GM12878 (cell line): Measurements from ENCODE around the gene C1QTNF9. TPM values are rescaled to one million over a fixed set of nuclear protein-coding genes. Genes with fewer than 3 reads are reported as not detected.

Source experiments
- ATAC-seq: fragments of 200-7000 bp; cut with Tn5 transposase; 3 replicates; pipeline ENCODE4 v1.9.1; 2020; ENCODE audit warnings: mild to moderate bottlenecking, moderate library complexity
- BruUV-seq: library from RNA; stranded (reverse); fragments of 400-500 nt; replicated peaks from 2 replicates; lab custom pipeline; 2021; lab: Mats Ljungman, UMichigan
- CTCF ChIA-PET: fragments of 300-600 bp; sonication (Branson Sonifier 250); formaldehyde crosslinking; extraction: SDS; loops from one replicate; lab custom pipeline; 2021; ENCODE audit warnings: inconsistent platforms; lab: Yijun Ruan, JAX
- POLR2A ChIA-PET: fragments of 350-600 bp; formaldehyde crosslinking; extraction: SDS; loops from one replicate; lab custom pipeline; 2021; ENCODE audit warnings: inconsistent platforms; lab: Charles Lee
- RAD21 ChIA-PET: fragments of 300-600 bp; sonication (Branson Sonifier 250); formaldehyde crosslinking; loops from one replicate; lab custom pipeline; 2023; ENCODE audit warnings: antibody characterized with exemption; ENCODE audit not compliant: unreplicated experiment; lab: Charles Lee
- SMC1A ChIA-PET: fragments of 300-600 bp; sonication (Branson Sonifier 250); formaldehyde crosslinking; loops from one replicate; lab custom pipeline; 2023; ENCODE audit not compliant: unreplicated experiment, uncharacterized antibody; lab: Charles Lee
- DNase-seq: peaks from one replicate; pipeline ENCODE4 v3.0.0-alpha.2; 2011; ENCODE audit warnings: low read depth, low spot score
- FAIRE-seq: peaks from 3 replicates; lab custom pipeline; 2011; peaks lifted over from hg19 to GRCh38; lab: Jason Lieb, UNC
- H2AFZ ChIP-seq: 2 replicates; pipeline ENCODE4 v1.6.0; 2011; ENCODE audit warnings: low read depth, low read length, control low read depth; ENCODE audit not compliant: control insufficient read depth
- H3K27ac ChIP-seq: 2 replicates; pipeline ENCODE4 v1.5.1; 2011; ENCODE audit warnings: control low read depth; ENCODE audit not compliant: control insufficient read depth, insufficient read depth
- H3K27me3 ChIP-seq, 2 experiments: replicated peaks in 1 of 2; 2 replicates each; pipeline versions ENCODE4 v1.6.0 to v1.6.1; 2011; ENCODE audit warnings: low read length in 1 of 2; ENCODE audit not compliant: control insufficient read depth in 2 of 2, insufficient read depth in 2 of 2
- H3K36me3 ChIP-seq, 2 experiments: 2 replicates each; pipeline ENCODE4 v1.5.1; 2011; ENCODE audit warnings: low read length in 1 of 2; ENCODE audit not compliant: control insufficient read depth in 2 of 2, insufficient read depth in 2 of 2
- H3K4me1 ChIP-seq: 2 replicates; pipeline ENCODE4 v1.6.1; 2011; ENCODE audit warnings: mild to moderate bottlenecking, low read length, moderate library complexity, mixed read lengths; ENCODE audit not compliant: control insufficient read depth, insufficient read depth
- H3K4me2 ChIP-seq: 2 replicates; pipeline ENCODE4 v1.6.0; 2011; ENCODE audit warnings: control low read depth; ENCODE audit not compliant: control insufficient read depth, insufficient read depth
- H3K4me3 ChIP-seq: fragments of 200-600 bp; sonication (generic); 2 replicates; pipeline ENCODE4 v1.5.1; 2016
- H3K79me2 ChIP-seq: 2 replicates; pipeline ENCODE4 v1.6.0; 2011; ENCODE audit warnings: low read length; ENCODE audit not compliant: control insufficient read depth, insufficient read depth
- H3K9ac ChIP-seq: 2 replicates; pipeline ENCODE4 v1.8.0; 2011; ENCODE audit warnings: low read length, control low read depth, mixed read lengths; ENCODE audit not compliant: control insufficient read depth, insufficient read depth
- H3K9me3 ChIP-seq: replicated peaks from 3 replicates; pipeline ENCODE4 v1.5.1; 2011; ENCODE audit warnings: mild to moderate bottlenecking, low read length; ENCODE audit not compliant: control insufficient read depth, insufficient read depth
- H4K20me1 ChIP-seq: 2 replicates; pipeline ENCODE4 v1.6.0; 2011; ENCODE audit not compliant: control insufficient read depth, insufficient read depth
- ASH2L ChIP-seq: fragments of 300-600, 200-600 bp; sonication (generic); IDR thresholded peaks from 2 replicates; pipeline ENCODE4 v1.6.1; 2017; ENCODE audit warnings: low read depth, mild to moderate bottlenecking, borderline replicate concordance
- ATF7 ChIP-seq: fragments of 450-650 bp; IDR thresholded peaks from 2 replicates; pipeline ENCODE4 v1.6.1; 2016; ENCODE audit warnings: low read depth, mild to moderate bottlenecking
- CBFB ChIP-seq: IDR thresholded peaks from 2 replicates; pipeline ENCODE4 v1.6.1; 2016; ENCODE audit warnings: antibody characterized with exemption, low read depth
- CBX3 ChIP-seq: fragments of 200-600 bp; sonication (generic); IDR thresholded peaks from 2 replicates; pipeline ENCODE4 v1.6.1; 2016; ENCODE audit warnings: low read depth, borderline replicate concordance
- CREM ChIP-seq: IDR thresholded peaks from 2 replicates; pipeline ENCODE4 v1.6.1; 2014; ENCODE audit warnings: antibody characterized with exemption, low read depth
- ESRRA ChIP-seq: IDR thresholded peaks from 2 replicates; pipeline ENCODE4 v1.6.1; 2012; ENCODE audit warnings: mild to moderate bottlenecking, low read length, improper control_type of control experiment
- IKZF2 ChIP-seq, 2 experiments: fragments of 450-650 bp; IDR thresholded peaks; 2 replicates each; pipeline ENCODE4 v1.6.1; 2017; ENCODE audit warnings: mild to moderate bottlenecking in 2 of 2, moderate library complexity in 2 of 2
- LARP7 ChIP-seq: fragments of 450-650 bp; IDR thresholded peaks from 2 replicates; pipeline ENCODE4 v1.6.1; 2017; ENCODE audit warnings: mild to moderate bottlenecking
- MEF2A ChIP-seq: IDR thresholded peaks from 2 replicates; pipeline ENCODE4 v1.6.1; 2011; ENCODE audit warnings: low read depth, mild to moderate bottlenecking, low read length, moderate library complexity; ENCODE audit not compliant: insufficient read depth
- MTA2 ChIP-seq: fragments of 450-650 bp; IDR thresholded peaks from 2 replicates; pipeline ENCODE4 v1.6.1; 2016; ENCODE audit warnings: low read depth, mild to moderate bottlenecking, moderate library complexity
- MXI1 ChIP-seq: fragments of 150-350 bp; IDR thresholded peaks from 2 replicates; pipeline ENCODE4 v1.6.1; 2011; ENCODE audit warnings: low read depth, mild to moderate bottlenecking, inconsistent platforms, low read length, improper control_type of control experiment
- NRF1 ChIP-seq: conservative IDR thresholded peaks from 2 replicates; pipeline ENCODE4 v1.6.1; 2011; ENCODE audit warnings: mild to moderate bottlenecking, low read depth, low read length, improper control_type of control experiment
- SMARCA5 ChIP-seq: fragments of 450-650 bp; IDR thresholded peaks from 2 replicates; pipeline ENCODE4 v1.6.1; 2017; ENCODE audit warnings: mild to moderate bottlenecking
- SPI1 ChIP-seq: IDR thresholded peaks from 2 replicates; pipeline ENCODE4 v1.6.1; 2011; ENCODE audit warnings: low read depth, mild to moderate bottlenecking, low read length, moderate library complexity, borderline replicate concordance; ENCODE audit not compliant: insufficient read depth
- SRF ChIP-seq, 2 experiments: IDR thresholded peaks; 2 replicates each; pipeline ENCODE4 v1.6.1; 2011; ENCODE audit warnings: low read depth in 2 of 2, low read length in 2 of 2, mild to moderate bottlenecking in 1 of 2, moderate library complexity in 1 of 2
- TAF1 ChIP-seq: IDR thresholded peaks from 2 replicates; pipeline ENCODE4 v1.6.1; 2011; ENCODE audit warnings: mild to moderate bottlenecking, low read depth, low read length, borderline replicate concordance
- WGBS: methylation state at CpG from one replicate; pipeline ENCODE4 v1.1.6; 2016; ENCODE audit warnings: low lambda C conversion rate; ENCODE audit not compliant: insufficient replicate concordance, insufficient coverage; ENCODE audit errors: missing lambda C conversion rate; 5-methylcytosine and 5-hydroxymethylcytosine counted together
- in situ Hi-C: fragments of 300-500 bp; cut with MboI; formaldehyde crosslinking; loops from 9 replicates; pipeline ENCODE4 v1.14.3; 2018; ENCODE audit warnings: mixed read lengths
- intact Hi-C: fragments of 100-400 bp; cut with micrococcal nuclease; formaldehyde crosslinking; loops from one replicate; pipeline ENCODE4 v1.14.2; 2022; ENCODE audit not compliant: unreplicated experiment
- polyA plus RNA-seq, 11 experiments: library from polyadenylated mRNA; depleted of rRNA in 4 of 11; unstranded in 6 of 11; stranded (reverse) in 5 of 11; fragments of >200 nt; fragmentation: Nextera tagmentation in 4 of 11; fragmentation: Illumina TruSeq in 1 of 11; extraction: Ambion mirVana in 4 of 11; extraction: Trizol in 1 of 11; gene quantifications; 1 replicate in 1 of 11; 2 replicates in 10 of 11; pipeline versions ENCODE4 v1.2.1 to v1.2.3, GENCODE V29; 2011 to 2016; ENCODE audit warnings: inconsistent platforms in 2 of 11, missing spikeins in 2 of 11, low read depth in 1 of 11
- total RNA-seq, 4 experiments: library from RNA; depleted of rRNA in 3 of 4; stranded (reverse); fragments of >200 nt in 3 of 4; fragmentation: Illumina TruSeq in 1 of 4; extraction: Trizol in 1 of 4; gene quantifications; 2 replicates each; pipeline versions ENCODE4 v1.2.1 to v1.2.3, GENCODE V29; 2013 to 2021
- TF ChIP-seq, protein P1 (sequence below): fragments of 450-650 bp; IDR thresholded peaks from 2 replicates; pipeline ENCODE4 v1.6.1; 2017; ENCODE audit warnings: mild to moderate bottlenecking, moderate library complexity
- TF ChIP-seq, protein P2 (sequence below): fragments of 450-650 bp; IDR thresholded peaks from 2 replicates; pipeline ENCODE4 v1.6.1; 2016; ENCODE audit warnings: mild to moderate bottlenecking

Gene C1QTNF9
- total and polyA plus RNA-seq, 10 of the 15 experiments (the other 5 are each of a cell fraction or from before 2014, with no cell fraction given), result not detected

DNA sequence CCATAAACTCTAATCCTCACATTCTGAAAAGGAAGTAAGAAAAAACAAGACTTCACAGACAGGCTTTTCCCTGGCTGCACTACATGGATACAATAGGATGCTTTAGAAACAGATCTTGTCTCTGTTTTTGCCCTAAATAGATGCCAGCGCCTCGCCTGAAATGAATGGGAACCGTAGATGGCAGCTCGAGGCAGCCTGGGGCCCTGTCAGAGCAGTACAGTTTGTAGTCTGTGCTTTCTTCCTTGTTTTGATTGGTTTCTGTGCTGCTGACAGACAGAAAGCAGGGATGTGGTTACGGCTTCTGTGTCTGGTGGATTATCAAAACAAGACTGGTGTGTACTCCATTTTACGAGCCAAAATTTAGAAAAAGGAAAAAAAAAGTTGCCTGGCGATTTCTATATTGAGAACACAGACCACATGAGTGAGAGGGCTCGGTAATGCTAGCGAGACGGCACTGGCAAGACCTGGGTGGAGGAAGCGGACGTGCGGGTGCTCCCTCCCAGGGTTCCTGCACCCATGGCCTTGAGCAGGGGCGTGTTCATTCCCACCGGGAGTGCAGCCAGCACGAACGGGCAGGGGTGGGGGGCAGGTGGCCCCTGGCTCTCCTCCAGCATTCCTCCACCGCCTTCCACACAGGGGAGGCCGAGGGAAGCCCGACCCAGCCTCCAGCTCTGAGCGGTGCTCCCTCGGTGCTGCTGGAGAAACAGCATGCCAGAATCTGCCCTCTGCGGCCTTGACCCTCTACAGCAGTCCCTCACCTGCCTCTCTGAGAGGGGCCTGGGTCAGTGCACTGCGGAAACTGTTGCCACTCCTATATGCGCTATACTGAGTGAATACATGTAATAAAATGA lies 37.6 kb upstream of the C1QTNF9 start:
- H3K4me1 ChIP-seq, result peaks cover 55% of the 10 kb centered on the region
- peak overlapping the region; percentile 93 for H3K27ac ChIP-seq
- H3K4me2 ChIP-seq, result peak overlapping the region; percentile 82
- intact Hi-C loops, result loop anchor here (5.0 kb wide), 1 partner anchor 240 kb away; the partner anchor contains the start of gene PARP4
- ATAC-seq (peak; percentile 75), DNase-seq (peak; percentile 70), FAIRE-seq (no peak)
- WGBS, result 10% methylated on average over 25 of the region's 25 CpGs
- no TSS peak for BruUV-seq
- peak overlapping the region; percentile 60 for H3K4me3 ChIP-seq
- H3K36me3 ChIP-seq, result no peaks in the 10 kb centered on the region
- peaks cover 55% of the 10 kb centered on the region for H3K79me2 ChIP-seq
- no peaks in the 10 kb centered on the region for H3K27me3 ChIP-seq
- no peaks in the 10 kb centered on the region for H3K9me3 ChIP-seq
- H2AFZ ChIP-seq, result peak overlapping the region; percentile 71
- RAD21 ChIA-PET, result interaction anchor here (1.3 to 6.9 kb wide), 3 partner anchors 39 to 56 kb away, joined by 3 to 80 read pairs (median 13); no protein-coding TSS in a partner anchor
- peak overlapping the region; percentile 83 for H3K9ac ChIP-seq
- SMC1A ChIA-PET, result interaction anchor here (0.8 to 4.7 kb wide), 7 partner anchors 10 to 52 kb away, joined by 3 to 25 read pairs (median 5); no protein-coding TSS in a partner anchor
- CTCF ChIA-PET, result interaction anchor here (1.0 to 3.6 kb wide), 4 partner anchors 37 to 43 kb away, joined by 3 to 9 read pairs (median 6); no protein-coding TSS in a partner anchor
- POLR2A ChIA-PET, result interaction anchor here (0.6 kb wide), 2 partner anchors 40 to 266 kb away, joined by 4 read pairs; no protein-coding TSS in a partner anchor
- in situ Hi-C loops, result no loop called here
- H4K20me1 ChIP-seq, result no peaks in the 10 kb centered on the region
- TF ChIP-seq IKZF2 (IDR thresholded peaks at IDR 0.05) (peak; percentile 36 to 60; a peak in 3 of 4 replicates), ESRRA (no peak), ATF7 (no peak; the same call in 1 of the 2 replicates), SMARCA5 (0 out of 2 replicates have a peak, but pooled peaks have one; percentile 50), CREM (no peak), ASH2L (peak; percentile 57; the same call in 1 of the 2 replicates), NRF1 (no peak), MTA2 (no peak), SRF (IDR thresholded peaks at IDR 0.05; ENCODE audit: low read depth in 2 of 2, low read length in 2 of 2) (no peak), CBFB (peak; percentile 62), CBX3 (no peak), SPI1 (0 out of 2 replicates have a peak, but pooled peaks have one; percentile 7), MEF2A (0 out of 2 replicates have a peak, but pooled peaks have one; percentile 7), MXI1 (no peak), TAF1 (peak; percentile 56; the same call in 1 of the 2 replicates), LARP7 (peak; percentile 65)
- TF ChIP-seq, protein P1, sequence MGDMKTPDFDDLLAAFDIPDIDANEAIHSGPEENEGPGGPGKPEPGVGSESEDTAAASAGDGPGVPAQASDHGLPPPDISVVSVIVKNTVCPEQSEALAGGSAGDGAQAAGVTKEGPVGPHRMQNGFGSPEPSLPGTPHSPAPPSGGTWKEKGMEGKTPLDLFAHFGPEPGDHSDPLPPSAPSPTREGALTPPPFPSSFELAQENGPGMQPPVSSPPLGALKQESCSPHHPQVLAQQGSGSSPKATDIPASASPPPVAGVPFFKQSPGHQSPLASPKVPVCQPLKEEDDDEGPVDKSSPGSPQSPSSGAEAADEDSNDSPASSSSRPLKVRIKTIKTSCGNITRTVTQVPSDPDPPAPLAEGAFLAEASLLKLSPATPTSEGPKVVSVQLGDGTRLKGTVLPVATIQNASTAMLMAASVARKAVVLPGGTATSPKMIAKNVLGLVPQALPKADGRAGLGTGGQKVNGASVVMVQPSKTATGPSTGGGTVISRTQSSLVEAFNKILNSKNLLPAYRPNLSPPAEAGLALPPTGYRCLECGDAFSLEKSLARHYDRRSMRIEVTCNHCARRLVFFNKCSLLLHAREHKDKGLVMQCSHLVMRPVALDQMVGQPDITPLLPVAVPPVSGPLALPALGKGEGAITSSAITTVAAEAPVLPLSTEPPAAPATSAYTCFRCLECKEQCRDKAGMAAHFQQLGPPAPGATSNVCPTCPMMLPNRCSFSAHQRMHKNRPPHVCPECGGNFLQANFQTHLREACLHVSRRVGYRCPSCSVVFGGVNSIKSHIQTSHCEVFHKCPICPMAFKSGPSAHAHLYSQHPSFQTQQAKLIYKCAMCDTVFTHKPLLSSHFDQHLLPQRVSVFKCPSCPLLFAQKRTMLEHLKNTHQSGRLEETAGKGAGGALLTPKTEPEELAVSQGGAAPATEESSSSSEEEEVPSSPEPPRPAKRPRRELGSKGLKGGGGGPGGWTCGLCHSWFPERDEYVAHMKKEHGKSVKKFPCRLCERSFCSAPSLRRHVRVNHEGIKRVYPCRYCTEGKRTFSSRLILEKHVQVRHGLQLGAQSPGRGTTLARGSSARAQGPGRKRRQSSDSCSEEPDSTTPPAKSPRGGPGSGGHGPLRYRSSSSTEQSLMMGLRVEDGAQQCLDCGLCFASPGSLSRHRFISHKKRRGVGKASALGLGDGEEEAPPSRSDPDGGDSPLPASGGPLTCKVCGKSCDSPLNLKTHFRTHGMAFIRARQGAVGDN, result peak; percentile 78
- TF ChIP-seq, protein P2, sequence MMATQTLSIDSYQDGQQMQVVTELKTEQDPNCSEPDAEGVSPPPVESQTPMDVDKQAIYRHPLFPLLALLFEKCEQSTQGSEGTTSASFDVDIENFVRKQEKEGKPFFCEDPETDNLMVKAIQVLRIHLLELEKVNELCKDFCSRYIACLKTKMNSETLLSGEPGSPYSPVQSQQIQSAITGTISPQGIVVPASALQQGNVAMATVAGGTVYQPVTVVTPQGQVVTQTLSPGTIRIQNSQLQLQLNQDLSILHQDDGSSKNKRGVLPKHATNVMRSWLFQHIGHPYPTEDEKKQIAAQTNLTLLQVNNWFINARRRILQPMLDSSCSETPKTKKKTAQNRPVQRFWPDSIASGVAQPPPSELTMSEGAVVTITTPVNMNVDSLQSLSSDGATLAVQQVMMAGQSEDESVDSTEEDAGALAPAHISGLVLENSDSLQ, result peak; percentile 93
